Activated T-helper 9 cell treated with anti-CD3 and anti-CD28 coated beads, Interleukin-2, amount 50 U/mL, for 16 hours (primary cell): Measurements from ENCODE around the gene BAIAP2.

Source experiments
- DNase-seq: peaks from one replicate; pipeline ENCODE4 v3.0.0-alpha.2; 2020; ENCODE audit warnings: low read depth

Gene BAIAP2

GRCh38 chr17:81091154-81091553 is 56.2 kb downstream of the BAIAP2 start:
- no peak for DNase-seq

GRCh38 chr17:81091774-81092517 is 57.0 kb downstream of the BAIAP2 start:
- DNase-seq: no peak

GRCh38 chr17:81092518-81093095 is 57.7 kb downstream of the BAIAP2 start:
- no peak for DNase-seq

- DNase-seq: no peak
Measured at GRCh38 chr17:81093619-81094508, 58.9 kb downstream of the BAIAP2 start.

- DNase-seq: peak; percentile 93
Measured at GRCh38 chr17:81094509-81095382, 59.8 kb downstream of the BAIAP2 start.

GRCh38 chr17:81095383-81095762 is 60.4 kb downstream of the BAIAP2 start:
- DNase-seq: peak; percentile 21

GRCh38 chr17:81096741-81097133 is 61.8 kb downstream of the BAIAP2 start:
- no peak for DNase-seq

- DNase-seq: peak; percentile 67
Measured at GRCh38 chr17:81097134-81097942, 62.4 kb downstream of the BAIAP2 start.

GRCh38 chr17:81097943-81098308 is 63.0 kb downstream of the BAIAP2 start:
- DNase-seq: peak; percentile 15

- DNase-seq: no peak
Measured at GRCh38 chr17:81099888-81100287, 64.9 kb downstream of the BAIAP2 start.

- no peak for DNase-seq
Measured at GRCh38 chr17:81100668-81101067, 65.7 kb downstream of the BAIAP2 start.

GRCh38 chr17:81101614-81102306 is 66.8 kb downstream of the BAIAP2 start:
- DNase-seq: peak; percentile 83

GRCh38 chr17:81102352-81102751 is 67.4 kb downstream of the BAIAP2 start:
- DNase-seq: no peak

GRCh38 chr17:81102869-81103268 is 67.9 kb downstream of the BAIAP2 start:
- DNase-seq: no peak

GRCh38 chr17:81103379-81103778 is 68.4 kb downstream of the BAIAP2 start:
- no peak for DNase-seq

- DNase-seq: no peak
Measured at GRCh38 chr17:81106716-81107115, 71.8 kb downstream of the BAIAP2 start.

- DNase-seq: no peak
Measured at GRCh38 chr17:81108220-81108619, 73.3 kb downstream of the BAIAP2 start.

- DNase-seq: no peak
Measured at GRCh38 chr17:81109957-81110356, 75.0 kb downstream of the BAIAP2 start.

- DNase-seq: no peak
Measured at GRCh38 chr17:81110488-81111040, 75.6 kb downstream of the BAIAP2 start.

- no peak for DNase-seq
Measured at GRCh38 chr17:81111066-81111465, 76.1 kb downstream of the BAIAP2 start.
